LHCN-M2 (cell line): ENCODE data around the gene SMAD7. TPM values are rescaled to one million over a fixed set of nuclear protein-coding genes. Genes with fewer than 3 reads are reported as not detected.
A peak's percentile ranks its signal among the peaks of the same experiment; 100 is the strongest.

Source experiments
- DNase-seq: peaks from one replicate; pipeline ENCODE4 v3.0.0-alpha.2; 2012; ENCODE audit warnings: low read depth
- total RNA-seq: library from RNA; depleted of rRNA; stranded (reverse); fragments of >200 nt; gene quantifications from 2 replicates; pipeline ENCODE4 v1.2.3, GENCODE V29; 2014

SMAD7 gene
- total RNA-seq, 1 experiment from 2014 or later: 7.6 TPM

DNA sequence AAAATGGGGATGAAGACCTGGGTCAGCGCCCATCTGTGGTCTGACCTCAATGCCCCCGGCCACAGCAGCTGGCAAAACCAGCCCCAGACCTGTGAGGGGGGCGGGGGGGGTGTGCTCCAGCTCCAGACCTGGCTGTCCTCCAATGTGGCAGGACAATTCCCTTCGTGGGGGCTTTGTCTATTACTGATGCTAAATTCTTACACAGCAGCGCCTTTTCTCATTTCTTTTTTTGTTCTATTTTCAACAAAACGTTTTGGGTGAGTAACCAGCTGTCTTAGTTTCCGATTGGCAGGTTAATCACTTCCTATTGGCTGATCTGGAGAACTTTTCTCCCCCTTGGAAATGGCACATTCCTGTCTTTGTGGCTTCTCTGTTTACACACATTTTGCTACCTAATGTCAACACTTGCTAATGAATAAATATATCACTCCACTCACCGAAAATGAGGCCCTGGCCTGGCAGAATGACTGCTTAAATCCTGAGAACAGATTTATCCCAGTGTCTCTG, 4.4 kb downstream of the SMAD7 start:
- peak; percentile 87 for DNase-seq

DNA sequence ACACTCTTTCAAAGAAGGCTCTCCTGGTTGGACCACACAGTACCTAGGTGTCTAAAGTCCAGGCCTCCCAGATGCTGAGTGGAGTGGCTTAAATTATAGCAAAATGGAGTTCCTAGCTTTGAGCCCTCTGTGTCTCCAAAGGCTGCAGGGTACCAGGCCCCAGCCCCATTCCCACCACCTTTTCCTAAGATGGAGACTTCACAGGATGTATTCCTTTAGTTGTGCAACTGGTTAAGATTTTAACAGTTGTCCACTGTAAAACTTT, 4.9 kb downstream of the SMAD7 start:
- no peak for DNase-seq

DNA sequence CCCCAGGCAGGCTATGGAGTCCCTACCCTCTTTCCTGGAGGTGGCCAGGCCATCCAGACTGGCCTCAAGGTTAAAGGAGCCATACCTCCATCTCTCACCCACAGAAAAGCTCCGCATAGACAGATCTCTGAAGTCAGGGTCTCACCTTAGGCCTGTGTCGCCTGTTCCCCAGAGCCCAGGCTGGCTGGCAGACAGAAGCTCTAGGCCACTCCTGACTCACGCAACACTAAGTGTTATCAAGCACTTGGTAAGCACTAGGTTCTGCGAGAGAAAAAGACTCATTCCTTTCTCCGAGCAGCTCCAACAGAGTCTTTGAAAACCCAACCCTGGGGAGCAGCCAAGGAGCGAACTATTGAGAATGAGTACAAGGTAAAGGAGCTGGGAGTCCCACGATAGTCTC, 6.1 kb downstream of the SMAD7 start:
- DNase-seq: no peak

- DNase-seq: no peak
These were observed 6.8 kb downstream of the SMAD7 start for GRCh38 chr18:48943736-48944527.

DNA sequence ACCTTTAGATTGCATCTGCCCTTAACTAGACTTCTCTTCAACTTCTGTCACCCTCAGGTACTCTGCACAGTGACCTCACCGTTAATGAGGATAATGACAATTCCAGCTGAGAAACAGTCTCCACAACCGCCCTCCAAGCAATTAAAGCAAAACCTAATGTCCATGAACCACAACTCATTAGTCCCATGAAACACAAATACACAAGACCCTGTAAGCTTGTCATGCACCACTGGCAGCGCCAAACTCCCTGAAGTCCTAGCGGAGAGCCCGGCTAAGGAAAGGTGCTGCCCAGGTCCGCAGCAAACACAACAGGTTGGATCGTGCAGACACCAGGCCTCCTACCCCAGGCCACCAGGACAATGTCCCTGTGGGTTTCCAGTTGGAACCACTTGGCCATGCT, 7.4 kb downstream of the SMAD7 start:
- no peak for DNase-seq

- DNase-seq: peak; percentile 97
These were observed 8.1 kb downstream of the SMAD7 start for GRCh38 chr18:48942554-48943261.

DNA sequence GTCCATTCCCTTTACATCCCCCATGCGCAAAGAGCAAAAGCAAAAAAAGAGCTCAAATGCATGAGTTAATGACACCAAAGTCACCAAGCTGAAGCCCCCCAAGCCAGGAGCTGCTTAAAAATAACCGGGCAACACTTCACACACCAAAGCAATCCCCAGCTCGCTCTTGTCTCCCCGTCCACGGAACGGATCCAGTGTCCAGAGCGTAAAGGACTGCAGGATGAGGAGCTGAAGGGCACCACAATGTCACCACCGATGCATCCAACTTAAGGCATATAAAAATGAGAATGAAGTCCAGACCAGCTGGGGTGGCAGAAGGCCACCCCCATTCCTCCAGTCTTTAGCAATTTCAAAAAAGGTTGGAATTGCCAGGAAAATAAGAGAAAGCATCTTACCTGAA, 8.7 kb downstream of the SMAD7 start:
- no peak for DNase-seq

- no peak for DNase-seq
These were observed 9.1 kb downstream of the SMAD7 start for GRCh38 chr18:48941672-48942071.

GRCh38 chr18:48940854-48941611, 9.7 kb downstream of the SMAD7 start:
- no peak for DNase-seq

DNA sequence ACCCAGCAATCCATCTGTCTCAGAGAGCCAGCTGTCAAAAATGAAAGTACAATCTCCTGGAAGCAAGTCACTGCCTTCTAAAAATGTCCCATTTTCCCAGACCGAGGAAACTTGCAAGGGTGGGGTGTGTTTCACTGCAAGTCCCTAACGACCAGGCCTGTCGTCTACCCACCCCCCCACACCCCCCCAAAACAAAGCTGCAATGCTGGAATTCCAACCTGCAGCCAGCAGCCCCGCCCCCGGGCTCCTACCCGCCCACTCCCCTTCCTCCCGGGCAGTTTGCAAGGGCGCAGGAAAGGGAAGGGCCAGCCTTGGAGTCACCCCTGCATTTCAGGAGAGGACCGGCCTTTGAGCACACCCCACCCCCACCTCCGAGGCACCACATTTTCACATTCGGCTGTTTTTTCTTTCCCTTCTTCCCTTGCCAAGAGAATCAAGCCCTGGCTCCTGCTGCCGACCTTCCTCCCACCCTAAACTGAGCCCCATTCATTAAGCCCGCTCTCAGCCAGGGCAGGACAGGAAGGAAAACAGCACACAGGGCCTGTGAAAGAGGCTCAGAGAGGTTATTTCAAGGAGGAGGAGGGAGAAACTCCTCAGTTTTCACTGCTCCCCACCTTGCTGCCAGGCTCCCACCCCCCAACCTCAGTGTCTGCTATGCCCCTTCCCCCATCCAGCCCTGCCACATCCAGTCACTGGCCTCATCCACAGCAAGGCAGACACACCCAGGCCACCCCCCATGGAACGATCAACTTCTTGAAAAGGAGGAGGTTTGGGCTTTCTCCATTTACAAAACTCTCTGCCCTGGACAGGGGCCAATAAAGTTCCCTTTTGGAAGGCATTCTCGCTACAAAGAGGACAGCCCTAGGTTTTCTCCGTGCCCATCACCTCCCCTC, 11.3 kb downstream of the SMAD7 start:
- DNase-seq: peak; percentile 21

GRCh38 chr18:48938827-48939204, 11.9 kb downstream of the SMAD7 start:
- DNase-seq: no peak

DNA sequence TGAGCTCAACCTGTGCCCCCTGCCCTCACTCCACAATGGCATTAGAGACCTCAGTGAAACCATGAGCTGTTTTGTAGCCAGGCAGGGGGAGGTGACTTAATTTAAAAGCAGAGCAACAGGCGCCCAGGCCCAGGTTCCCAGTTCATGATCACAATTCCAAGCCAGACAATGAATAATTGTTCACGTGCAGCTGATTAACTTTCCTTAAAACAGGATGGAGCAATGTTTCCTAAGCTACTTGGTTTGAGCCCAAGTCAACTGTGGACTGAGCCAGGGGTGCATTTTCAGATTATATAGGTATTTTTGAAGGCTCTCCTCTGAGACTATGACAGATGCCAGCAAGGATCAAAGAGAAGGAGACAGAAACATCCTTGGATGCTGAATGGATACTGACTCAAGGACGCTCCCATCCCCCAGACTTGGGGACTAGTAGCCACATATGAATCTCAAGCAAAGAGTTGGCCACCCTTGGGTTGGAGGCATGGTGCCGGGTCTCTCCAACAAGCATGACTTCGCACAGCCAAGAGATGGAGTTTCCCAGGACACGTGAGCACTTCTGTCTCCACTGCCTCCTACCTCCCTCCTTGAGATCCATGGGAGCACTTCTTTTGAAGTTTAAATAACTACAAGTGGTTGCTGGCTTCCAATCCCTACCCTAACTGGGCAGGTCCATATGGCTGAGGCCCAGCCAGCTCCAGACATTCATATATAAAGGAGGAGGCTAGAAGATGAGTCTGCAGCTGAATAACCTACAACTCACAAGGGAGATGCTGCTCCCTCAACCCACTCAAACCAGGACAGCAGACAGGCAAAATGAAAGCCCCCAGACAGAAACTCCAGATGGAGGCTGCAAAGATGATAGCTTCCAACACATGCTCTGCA, 12.7 kb downstream of the SMAD7 start:
- no peak for DNase-seq

- DNase-seq: no peak
These were observed 15.4 kb downstream of the SMAD7 start for GRCh38 chr18:48935433-48935774.

DNA sequence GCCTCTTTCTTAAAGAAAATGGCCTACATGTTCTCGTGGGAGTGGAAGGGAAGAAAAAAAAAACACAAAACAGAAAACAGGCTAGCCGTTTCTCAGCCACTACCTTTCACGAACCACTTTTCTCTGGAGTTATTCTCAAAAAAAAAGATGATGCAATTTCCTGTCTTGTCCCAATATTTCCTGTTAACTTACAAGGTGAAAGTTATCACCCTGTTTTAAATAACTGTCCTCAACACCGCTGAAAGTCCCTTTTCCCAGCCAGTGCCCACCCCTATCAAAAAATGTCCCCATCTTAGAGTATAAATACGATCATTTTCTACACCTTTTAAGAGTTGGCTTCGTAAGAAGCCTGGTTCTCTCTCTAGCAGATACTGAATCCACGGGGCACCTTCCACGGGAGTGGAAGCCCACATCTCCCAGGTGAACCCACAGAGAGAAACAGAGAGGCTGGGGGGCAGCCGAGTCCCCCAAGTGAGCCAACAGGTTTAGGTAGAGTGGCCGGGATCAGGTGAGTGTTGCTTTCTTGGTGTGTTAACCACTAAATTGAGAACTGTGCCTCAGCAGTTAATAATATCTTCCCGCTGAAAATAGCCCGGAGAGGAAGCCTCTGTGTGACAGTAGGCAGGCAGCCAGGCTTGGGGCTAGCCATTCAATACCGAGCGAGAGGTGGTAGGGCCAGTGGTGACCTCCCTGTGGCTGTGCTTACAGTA, 15.9 kb downstream of the SMAD7 start:
- no peak for DNase-seq

GRCh38 chr18:48934415-48934722, 16.4 kb downstream of the SMAD7 start:
- no peak for DNase-seq

GRCh38 chr18:48933578-48934414, 17.0 kb downstream of the SMAD7 start:
- DNase-seq: no peak

GRCh38 chr18:48932822-48933510, 17.8 kb downstream of the SMAD7 start:
- DNase-seq: no peak

DNA sequence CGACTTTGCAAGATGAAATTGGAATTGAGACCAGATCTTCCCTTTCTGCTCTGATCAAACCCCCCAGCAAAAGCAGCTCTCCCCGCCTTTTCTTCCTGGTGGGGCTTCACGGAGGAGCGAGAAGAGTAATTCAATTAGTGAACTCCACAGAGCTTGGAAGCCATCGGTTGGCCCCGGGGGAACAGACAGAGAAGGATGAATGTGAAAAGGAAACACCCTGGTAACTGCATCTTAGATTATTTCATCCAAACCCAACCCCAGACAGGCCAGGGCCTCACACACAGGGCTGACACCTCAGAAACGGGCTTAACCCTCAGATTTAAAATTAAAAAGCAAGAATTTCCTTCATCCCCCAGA, 18.3 kb downstream of the SMAD7 start:
- no peak for DNase-seq
